Heart right ventricle (tissue), 16 donors: ENCODE measurements around the gene TMPRSS11B. TPM values are rescaled to one million over a fixed set of nuclear protein-coding genes. Genes with fewer than 3 reads are reported as not detected.

Experiments used
- ATAC-seq, 8 donors: fragments of 200-7000 bp; cut with Tn5 transposase; one replicate each; pipeline ENCODE4 v1.9.1; 2020; ENCODE audit warnings: mild to moderate bottlenecking in 8 of 8, moderate library complexity in 8 of 8, moderate number of reproducible peaks in 1 of 8
- DNase-seq, 2 donors: peaks; one replicate each; pipeline ENCODE4 v3.0.0-alpha.2; 2020
- H3K27ac ChIP-seq, 10 donors: fragments of 200-600 bp; sonication (generic) in 2 of 10; one replicate each; pipeline versions ENCODE4 v1.5.0 to v1.8.0; 2020 to 2022; ENCODE audit warnings: mild to moderate bottlenecking in 3 of 10
- H3K27me3 ChIP-seq, 7 donors: fragments of 200-600 bp; one replicate each; pipeline ENCODE4 v1.8.0; 2021 to 2022; ENCODE audit warnings: mild to moderate bottlenecking in 2 of 7
- H3K36me3 ChIP-seq, 9 donors: fragments of 200-600 bp; sonication (generic) in 1 of 9; one replicate each; pipeline versions ENCODE4 v1.5.0 to v1.8.0; 2020 to 2022; ENCODE audit warnings: mild to moderate bottlenecking in 2 of 9
- H3K4me1 ChIP-seq, 9 donors: fragments of 200-600 bp; sonication (generic) in 1 of 9; one replicate each; pipeline versions ENCODE4 v1.5.0 to v1.8.0; 2020 to 2022; ENCODE audit warnings: mild to moderate bottlenecking in 4 of 9
- H3K4me3 ChIP-seq, 10 donors: fragments of 200-600 bp; sonication (generic) in 2 of 10; one replicate each; pipeline versions ENCODE4 v1.5.0 to v1.8.0; 2020 to 2022; ENCODE audit warnings: mild to moderate bottlenecking in 7 of 10, moderate library complexity in 2 of 10
- H3K9me3 ChIP-seq, 11 donors: fragments of 200-600 bp in 10 of 11; sonication (generic) in 2 of 11; one replicate each; pipeline versions ENCODE4 v1.5.0 to v1.8.0; 2013 to 2022; ENCODE audit warnings: mild to moderate bottlenecking in 2 of 11, control low read depth in 1 of 11, moderate library complexity in 1 of 11
- CTCF ChIP-seq, 9 donors: fragments of 200-600 bp; sonication (generic) in 2 of 9; IDR thresholded peaks; one replicate each; pipeline versions ENCODE4 v1.5.0 to v1.8.0; 2021 to 2022; ENCODE audit warnings: antibody characterized with exemption in 9 of 9, mild to moderate bottlenecking in 5 of 9, moderate library complexity in 1 of 9
- WGBS, 2 donors: extraction: QIAGEN DNeasy Blood & Tissue Kit; methylation state at CpG; one replicate each; pipeline ENCODE4 v1.1.7; 2013; ENCODE audit warnings: inconsistent platforms in 1 of 2; 5-methylcytosine and 5-hydroxymethylcytosine counted together
- intact Hi-C, 10 donors: fragments of 100-400 bp; cut with DNase I; formaldehyde crosslinking; loops; one replicate each; pipeline versions ENCODE4 v1.11.1 to v1.14.2; 2022
- polyA plus RNA-seq, 2 donors: library from polyadenylated mRNA; stranded (reverse); fragments of 200-250 nt; gene quantifications; one replicate each; pipeline ENCODE4 v1.2.3, GENCODE V29; 2013
- total RNA-seq, 10 donors: library from RNA; stranded (reverse); fragmentation: NEBNext Ultra II Directional in 3 of 10; extraction: Animal tissue kit (Norgen Biotek cat#: 25700) in 3 of 10; gene quantifications; one replicate each; pipeline versions ENCODE4 v1.2.1 to v1.2.4, GENCODE V29; 2021 to 2023
- donor health status: Arrhythmogenic right ventricular cardiomyopathy.
- donor health status: ischemic (EF 13 %, LVEDD 7.1; RV severe dilation, severe dysfunction).
- donor health status: healthy with polysubstance abuse.
- donor health status: DM: no; HTN: yes; CAD: no.
- donor health status: DM: no; HTN: no; CAD: no.
- donor health status: ischemic (EF 25% LVEDD 6.9; RV normal size, moderate dysfunction).
- donor health status: ischemic (EF 25% LVEDD 5.7; RV mildly dilated, moderate dysfunction).
- donor health status: healthy.
- donor health status: DM: yes; HTN: yes; CAD: no.
- donor health status: Ischemic cardiomyopathy.
- donor health status: ischemic (EF 35%, LVEDD 5.7; RV mildly dilated, moderate dysfunction).
- donor health status: nonischemic (EF 11% LVEDD 7.7; RV severe dilation, severe dysfunction).
- donor health status: DM: yes; HTN: yes; CAD: no.
- donor health status: PGD.
- donor health status: ischemic (EF 29% LVEDD 5.4; RV normal size, mild dysfunction).
- donor health status: nonischemic (EF 23%, LVEDD 6.1; RV moderate dilation, normal function).

TMPRSS11B gene
- total and polyA plus RNA-seq, 12 donors: 0.13 TPM; not detected in 11

DNA sequence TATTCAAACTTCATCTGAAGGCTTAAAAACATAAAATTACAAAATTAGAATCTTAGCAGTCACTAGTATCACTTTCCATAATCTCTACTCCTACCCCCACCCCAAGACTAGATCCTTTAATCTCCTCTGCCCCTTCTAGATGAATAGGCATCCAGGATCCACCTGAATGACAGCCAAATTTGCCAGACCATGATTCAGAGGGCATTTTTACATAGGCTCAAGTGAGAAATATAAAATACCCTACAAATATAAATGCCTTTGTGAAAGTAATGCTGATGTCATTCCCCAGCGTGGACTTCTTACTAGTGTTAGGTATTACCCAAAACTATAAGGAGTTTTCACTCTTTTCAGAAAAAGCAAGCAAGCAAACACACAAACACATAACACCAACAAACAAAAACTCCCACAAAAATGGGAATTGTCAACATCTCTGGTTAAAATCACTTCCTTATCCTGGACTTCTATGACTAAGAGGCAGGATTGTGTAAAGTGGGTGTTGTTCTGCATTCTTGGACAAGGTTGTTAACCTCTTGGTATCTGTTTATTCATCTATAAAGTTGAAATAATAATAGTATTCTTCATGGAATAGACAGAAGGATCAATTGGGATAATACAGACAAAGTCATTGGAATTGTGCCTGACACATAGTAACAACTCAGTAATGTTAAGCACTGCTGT is 64.5 kb downstream of the TMPRSS11B start:
- intact Hi-C loops: no loop called here

DNA sequence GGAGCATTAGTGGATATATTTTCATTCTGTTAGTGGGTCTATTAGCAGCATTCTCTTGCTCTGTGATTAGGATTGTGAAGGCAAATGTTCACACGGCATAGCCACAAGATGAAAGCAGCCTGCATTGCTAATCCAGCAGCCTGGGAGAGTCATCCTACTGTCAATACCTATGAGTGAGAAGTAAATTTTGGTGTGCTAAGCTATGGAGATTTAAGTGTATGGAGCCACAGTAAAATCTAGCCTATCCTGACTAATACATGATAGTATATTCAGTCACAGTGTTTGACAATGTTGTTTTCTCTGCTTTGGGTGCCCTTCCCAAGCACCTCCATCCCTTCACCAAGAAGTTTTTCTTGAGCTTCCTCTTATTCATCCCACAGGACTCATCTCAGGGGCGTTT is 68.6 kb downstream of the TMPRSS11B start:
- DNase-seq: no peak
- no peak for ATAC-seq
- Histone ChIP-seq H3K36me3 (no peaks in the 10 kb centered on the region), H3K4me3 (no peak overlapping the region), H3K4me1 (no peaks in the 10 kb centered on the region), H3K27me3 (no peaks in the 10 kb centered on the region), H3K27ac (no peak overlapping the region), H3K9me3 (no peaks in the 10 kb centered on the region)
- intact Hi-C loops: loop anchor here in 7 of 10 donors (5.0 to 10.0 kb wide), 6 partner anchors 182 to 630 kb away; partner anchors contain the start of gene CENPC (in 1 of the 7)
- 28 to 37% methylated on average over 2 of the region's 2 CpGs for WGBS, 2 donors
- no peak for TF ChIP-seq CTCF (IDR thresholded peaks at IDR 0.05)

More for the DNA sequence above, 64.5 kb downstream of the TMPRSS11B start:
- ATAC-seq (no peak), DNase-seq (no peak)
- no peaks in the 10 kb centered on the region for H3K9me3 ChIP-seq
- H3K4me3 ChIP-seq: no peak overlapping the region
- WGBS, 2 donors: 69 to 73% methylated on average over 1 of the region's 1 CpG
- H3K4me1 ChIP-seq: no peaks in the 10 kb centered on the region
- no peak for TF ChIP-seq CTCF (IDR thresholded peaks at IDR 0.05)
- no peak overlapping the region for H3K27ac ChIP-seq
- no peaks in the 10 kb centered on the region for H3K36me3 ChIP-seq
- no peaks in the 10 kb centered on the region for H3K27me3 ChIP-seq

Other genes starting within 250 kb of the TMPRSS11B start
- not detected for gene TMPRSS11F, start 115.8 kb downstream of the TMPRSS11B start, total RNA-seq
- not detected for gene TMPRSS11F, start 115.8 kb downstream of the TMPRSS11B start, polyA plus RNA-seq
- 10 to 100 TPM; 42.4 to 65.0 (median 52.4) TPM for gene YTHDC1, start 104.4 kb upstream of the TMPRSS11B start, total RNA-seq
- 10 to 100 TPM; 19.8 to 45.7 TPM for gene YTHDC1, start 104.4 kb upstream of the TMPRSS11B start, polyA plus RNA-seq
- not detected for gene TMPRSS11E, start 201.8 kb upstream of the TMPRSS11B start, total RNA-seq
- gene TMPRSS11E, start 201.8 kb upstream of the TMPRSS11B start, polyA plus RNA-seq: under 1 TPM in 1 of 2 donors, not detected in 1; 0.06 TPM